Pancreas (tissue), 10 donors: ENCODE data around the gene RGS7BP. TPM values are rescaled to one million over a fixed set of nuclear protein-coding genes. Genes with fewer than 3 reads are reported as not detected.

Experiments
- ATAC-seq, 4 donors: fragments of 200-7000 bp; cut with Tn5 transposase; one replicate each; pipeline versions ENCODE4 v1.8.0 to v1.9.1; 2020; ENCODE audit warnings: mild to moderate bottlenecking in 4 of 4, moderate library complexity in 4 of 4
- DNase-seq, 6 donors: peaks; one replicate each; pipeline ENCODE4 v3.0.0-alpha.2; 2020
- FAIRE-seq: peaks from 2 replicates; lab custom pipeline; 2012; peaks lifted over from hg19 to GRCh38; lab: Jason Lieb, UNC
- H3K27ac ChIP-seq, 4 donors: fragments of 200-600 bp; sonication (generic); 1 replicate in 3 of 4; 2 replicates in 1 of 4; pipeline versions ENCODE4 v1.5.0 to v1.8.0; 2020
- H3K27me3 ChIP-seq, 4 donors: fragments of 200-600 bp; one replicate each; pipeline ENCODE4 v1.8.0; 2021
- H3K36me3 ChIP-seq, 3 donors: fragments of 200-600 bp; sonication (generic) in 1 of 3; one replicate each; pipeline versions ENCODE4 v1.5.0 to v1.8.0; 2020 to 2021
- H3K4me1 ChIP-seq, 3 donors: fragments of 200-600 bp; one replicate each; pipeline ENCODE4 v1.8.0; 2021
- H3K4me3 ChIP-seq, 4 donors: fragments of 200-600 bp; sonication (generic) in 2 of 4; one replicate each; pipeline versions ENCODE4 v1.5.0 to v1.8.0; 2020 to 2021
- H3K9me3 ChIP-seq, 4 donors: fragments of 200-600 bp; one replicate each; pipeline ENCODE4 v1.8.0; 2021
- WGBS, 2 donors: extraction: QIAGEN DNeasy Blood & Tissue Kit; methylation state at CpG; one replicate each; pipeline ENCODE4 v1.1.7; 2013; 5-methylcytosine and 5-hydroxymethylcytosine counted together
- intact Hi-C, 3 donors: fragments of 100-400 bp; cut with DNase I; formaldehyde crosslinking; loops; one replicate each; pipeline versions ENCODE4 v1.11.1 to v1.14.2; 2022
- polyA plus RNA-seq, 2 donors: library from polyadenylated mRNA; stranded (reverse); fragments of 200-250 nt; gene quantifications; one replicate each; pipeline ENCODE4 v1.2.3, GENCODE V29; 2013
- total RNA-seq, 6 donors: library from RNA; stranded (reverse); fragmentation: NEBNext Ultra II Directional in 4 of 6; extraction: Animal tissue kit (Norgen Biotek cat#: 25700) in 4 of 6; gene quantifications; one replicate each; pipeline versions ENCODE4 v1.2.1 to v1.2.4, GENCODE V29; 2021 to 2023
- TF ChIP-seq, protein P1 (sequence below), 4 donors: fragments of 200-600 bp; sonication (generic) in 3 of 4; IDR thresholded peaks; one replicate each; pipeline versions ENCODE4 v1.5.0 to v1.8.0; 2021; ENCODE audit warnings: antibody characterized with exemption in 4 of 4
- donor health status: healthy with polysubstance abuse.
- donor health status: DM: no; HTN: no; CAD: no; lungs with moderate emphysema.
- donor health status: DM: no; HTN: no; CAD: no.
- donor health status: control.
- donor health status: control.
- donor health status: Bipolar disorder and iron deficiency.
- donor health status: DM: yes; HTN: yes; CAD: no.
- donor health status: DM: no; HTN: no; CAD: no.
- donor health status: DM: no; HTN: no; CAD: no.
- donor health status: DM: yes; HTN: yes; CAD: no.

The RGS7BP gene
- total and polyA plus RNA-seq, 8 donors, result 0.04 to 0.58 (median 0.15) TPM

DNA sequence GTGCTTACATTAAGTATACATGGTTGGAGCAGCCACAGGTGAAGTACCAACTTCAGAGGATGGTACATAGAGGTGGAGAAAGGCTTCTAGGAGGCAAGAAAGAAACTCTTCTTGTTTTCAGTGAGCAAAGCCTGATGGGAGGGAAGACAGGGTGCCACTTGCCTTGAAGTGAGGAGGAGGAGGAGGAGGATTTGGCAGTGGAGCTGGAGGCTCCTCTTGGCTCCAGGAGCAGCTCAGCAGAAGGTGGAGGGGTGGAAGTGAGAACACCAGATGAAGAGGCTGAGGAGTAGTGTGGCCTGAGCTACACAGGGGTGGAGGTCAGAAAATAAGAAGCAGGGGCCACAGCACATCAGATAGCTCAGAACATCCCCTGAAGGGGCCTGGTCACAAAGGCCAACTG lies 93.4 kb downstream of the RGS7BP start:
- Histone ChIP-seq H3K27ac (no peak overlapping the region), H3K4me3 (no peak overlapping the region), H3K27me3 (no peaks in the 10 kb centered on the region), H3K36me3 (no peaks in the 10 kb centered on the region), H3K9me3 (no peaks in the 10 kb centered on the region), H3K4me1 (no peaks in the 10 kb centered on the region)
- FAIRE-seq (no peak), DNase-seq (no peak), ATAC-seq (no peak)
- intact Hi-C loops, result no loop called here
- TF ChIP-seq, protein P1, sequence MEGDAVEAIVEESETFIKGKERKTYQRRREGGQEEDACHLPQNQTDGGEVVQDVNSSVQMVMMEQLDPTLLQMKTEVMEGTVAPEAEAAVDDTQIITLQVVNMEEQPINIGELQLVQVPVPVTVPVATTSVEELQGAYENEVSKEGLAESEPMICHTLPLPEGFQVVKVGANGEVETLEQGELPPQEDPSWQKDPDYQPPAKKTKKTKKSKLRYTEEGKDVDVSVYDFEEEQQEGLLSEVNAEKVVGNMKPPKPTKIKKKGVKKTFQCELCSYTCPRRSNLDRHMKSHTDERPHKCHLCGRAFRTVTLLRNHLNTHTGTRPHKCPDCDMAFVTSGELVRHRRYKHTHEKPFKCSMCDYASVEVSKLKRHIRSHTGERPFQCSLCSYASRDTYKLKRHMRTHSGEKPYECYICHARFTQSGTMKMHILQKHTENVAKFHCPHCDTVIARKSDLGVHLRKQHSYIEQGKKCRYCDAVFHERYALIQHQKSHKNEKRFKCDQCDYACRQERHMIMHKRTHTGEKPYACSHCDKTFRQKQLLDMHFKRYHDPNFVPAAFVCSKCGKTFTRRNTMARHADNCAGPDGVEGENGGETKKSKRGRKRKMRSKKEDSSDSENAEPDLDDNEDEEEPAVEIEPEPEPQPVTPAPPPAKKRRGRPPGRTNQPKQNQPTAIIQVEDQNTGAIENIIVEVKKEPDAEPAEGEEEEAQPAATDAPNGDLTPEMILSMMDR (IDR thresholded peaks at IDR 0.05), result no peak

DNA sequence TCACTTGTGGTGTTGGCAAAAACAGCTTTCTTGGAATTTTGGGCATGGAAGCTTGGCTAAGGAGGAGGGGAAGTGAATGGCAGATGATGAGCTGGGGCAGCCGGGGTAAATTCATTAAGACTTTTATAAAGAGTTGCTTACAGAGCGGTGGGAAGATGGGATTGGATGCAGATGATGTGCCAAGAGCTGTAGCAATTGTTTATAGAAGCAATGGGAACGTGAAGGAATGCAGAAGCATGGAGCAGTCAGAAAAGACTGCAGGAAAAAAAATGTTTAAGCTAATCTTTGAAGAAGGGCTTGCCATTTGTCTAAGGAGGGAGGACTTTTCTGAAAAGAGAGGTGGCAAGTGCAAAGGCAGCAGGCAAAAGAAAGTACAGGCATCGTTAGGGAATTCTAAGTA lies 97.9 kb downstream of the RGS7BP start:
- no peak overlapping the region for H3K27ac ChIP-seq
- no peaks in the 10 kb centered on the region for H3K4me1 ChIP-seq
- no peak for ATAC-seq
- no peak for FAIRE-seq
- DNase-seq, result no peak
- H3K27me3 ChIP-seq, result no peaks in the 10 kb centered on the region
- intact Hi-C loops, result loop anchor here in 2 of 3 donors (10.0 kb wide), 1 partner anchor 369 kb away; no protein-coding TSS in a partner anchor
- H3K4me3 ChIP-seq, result no peak overlapping the region
- 38 to 51% methylated on average over 4 of the region's 4 CpGs for WGBS, 2 donors
- H3K36me3 ChIP-seq, result no peaks in the 10 kb centered on the region
- TF ChIP-seq, protein P1 (IDR thresholded peaks at IDR 0.05), result no peak
- H3K9me3 ChIP-seq, result no peaks in the 10 kb centered on the region

GRCh38 chr5:64606926-64607325 lies 101.1 kb downstream of the RGS7BP start:
- Histone ChIP-seq H3K27ac (no peak overlapping the region), H3K9me3 (no peaks in the 10 kb centered on the region), H3K36me3 (no peaks in the 10 kb centered on the region), H3K27me3 (no peaks in the 10 kb centered on the region), H3K4me3 (no peak overlapping the region), H3K4me1 (no peaks in the 10 kb centered on the region)
- intact Hi-C loops, result loop anchor here in 2 of 3 donors (10.0 kb wide), 1 partner anchor 372 kb away; no protein-coding TSS in a partner anchor
- TF ChIP-seq, protein P1 (IDR thresholded peaks at IDR 0.05), result no peak
- no peak for FAIRE-seq
- WGBS, 2 donors, result 77 to 97% methylated on average over 1 of the region's 1 CpG
- ATAC-seq, result no peak
- DNase-seq, result no peak

- H3K9me3 ChIP-seq, result no peaks in the 10 kb centered on the region
- H3K27ac ChIP-seq, result no peak overlapping the region
- H3K4me3 ChIP-seq, result no peak overlapping the region
- TF ChIP-seq, protein P1 (IDR thresholded peaks at IDR 0.05), result peak; percentile 19 to 51 (median 38)
- H3K4me1 ChIP-seq, result peaks cover 0 to 5% (median 0%) of the 10 kb centered on the region in 3 donors
- ATAC-seq, result peak; percentile 53 to 84 (median 81)
- FAIRE-seq, result no peak
- peak in 2 of 6 donors; percentile 20 to 40 for DNase-seq
- intact Hi-C loops, result loop anchor here in 1 of 3 donors (5.0 kb wide), 1 partner anchor 465 kb away; no protein-coding TSS in a partner anchor
- 11 to 12% methylated on average over 5 of the region's 5 CpGs for WGBS, 2 donors
- no peaks in the 10 kb centered on the region for H3K36me3 ChIP-seq
- peaks cover 0 to 9% (median 0%) of the 10 kb centered on the region in 4 donors for H3K27me3 ChIP-seq
Measured at GRCh38 chr5:64612344-64612961, 106.6 kb downstream of the RGS7BP start.

- Histone ChIP-seq H3K36me3 (no peaks in the 10 kb centered on the region), H3K9me3 (no peaks in the 10 kb centered on the region), H3K27me3 (peaks cover 0 to 9% (median 0%) of the 10 kb centered on the region in 4 donors), H3K4me3 (no peak overlapping the region), H3K4me1 (peaks cover 0 to 5% (median 0%) of the 10 kb centered on the region in 3 donors), H3K27ac (no peak overlapping the region)
- WGBS, 2 donors, result 17 to 20% methylated on average over 3 of the region's 3 CpGs
- DNase-seq (no peak), ATAC-seq (no peak), FAIRE-seq (no peak)
- TF ChIP-seq, protein P1 (IDR thresholded peaks at IDR 0.05), result no peak
- intact Hi-C loops, result no loop called here
Measured at GRCh38 chr5:64615895-64616294, 110.1 kb downstream of the RGS7BP start.
